GM19239 (cell line): ENCODE measurements around the gene BCL11A.

ENCODE experiments used
- DNase-seq: peaks from one replicate; pipeline ENCODE4 v3.0.0; 2011; ENCODE audit warnings: low spot score; ENCODE audit not compliant: insufficient read length
- FAIRE-seq: peaks from 2 replicates; lab custom pipeline; 2011; peaks lifted over from hg19 to GRCh38; lab: Jason Lieb, UNC

BCL11A gene

GRCh38 chr2:60474301-60474700 is 79.2 kb downstream of the BCL11A start:
- no peak for DNase-seq
- FAIRE-seq = no peak

DNA sequence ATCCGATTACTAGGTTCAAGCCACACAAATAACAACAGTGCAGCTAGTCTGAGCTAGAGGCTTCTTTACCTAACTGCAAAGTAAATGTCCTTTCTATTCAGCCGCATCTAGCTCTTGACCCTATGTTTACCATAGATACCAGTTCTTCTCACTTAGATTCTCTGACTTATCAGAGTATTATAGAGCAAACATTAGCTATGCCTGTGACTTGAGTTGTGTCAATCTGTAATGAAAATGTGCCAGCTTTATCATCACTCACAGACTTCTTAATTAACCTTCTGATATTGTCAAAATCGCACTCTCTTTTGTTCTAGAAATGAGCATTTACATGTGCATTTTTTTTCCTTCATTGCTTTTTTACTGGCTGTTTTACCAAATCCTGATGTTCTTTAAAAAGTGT is 79.9 kb downstream of the BCL11A start:
- DNase-seq (no peak), FAIRE-seq (no peak)

- FAIRE-seq = no peak
Measured at GRCh38 chr2:60472663-60473289, 80.7 kb downstream of the BCL11A start.

DNA sequence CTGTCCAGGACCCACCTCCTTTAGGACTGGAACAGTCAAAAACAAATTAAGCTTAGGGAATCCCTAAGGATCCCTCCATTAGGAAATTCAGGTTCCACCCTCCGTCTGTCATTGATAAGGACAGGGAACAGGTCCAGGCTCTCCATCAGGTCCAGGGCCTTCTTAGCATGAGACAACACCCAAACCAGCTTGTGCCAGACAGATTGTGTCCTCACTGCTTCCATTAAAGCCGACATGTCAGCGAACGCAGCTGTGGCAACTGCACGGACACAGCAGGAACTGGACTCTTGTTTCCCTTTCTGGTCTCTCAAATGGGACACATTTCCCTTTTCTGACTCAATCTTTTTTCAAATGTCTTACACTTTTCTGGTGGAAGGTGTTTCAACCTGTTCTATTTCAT is 81.4 kb downstream of the BCL11A start:
- FAIRE-seq (no peak), DNase-seq (no peak)

More at GRCh38 chr2:60472663-60473289, 80.7 kb downstream of the BCL11A start:
- DNase-seq = no peak

GRCh38 chr2:60470340-60470739 is 83.1 kb downstream of the BCL11A start:
- DNase-seq = no peak
- FAIRE-seq = no peak

DNA sequence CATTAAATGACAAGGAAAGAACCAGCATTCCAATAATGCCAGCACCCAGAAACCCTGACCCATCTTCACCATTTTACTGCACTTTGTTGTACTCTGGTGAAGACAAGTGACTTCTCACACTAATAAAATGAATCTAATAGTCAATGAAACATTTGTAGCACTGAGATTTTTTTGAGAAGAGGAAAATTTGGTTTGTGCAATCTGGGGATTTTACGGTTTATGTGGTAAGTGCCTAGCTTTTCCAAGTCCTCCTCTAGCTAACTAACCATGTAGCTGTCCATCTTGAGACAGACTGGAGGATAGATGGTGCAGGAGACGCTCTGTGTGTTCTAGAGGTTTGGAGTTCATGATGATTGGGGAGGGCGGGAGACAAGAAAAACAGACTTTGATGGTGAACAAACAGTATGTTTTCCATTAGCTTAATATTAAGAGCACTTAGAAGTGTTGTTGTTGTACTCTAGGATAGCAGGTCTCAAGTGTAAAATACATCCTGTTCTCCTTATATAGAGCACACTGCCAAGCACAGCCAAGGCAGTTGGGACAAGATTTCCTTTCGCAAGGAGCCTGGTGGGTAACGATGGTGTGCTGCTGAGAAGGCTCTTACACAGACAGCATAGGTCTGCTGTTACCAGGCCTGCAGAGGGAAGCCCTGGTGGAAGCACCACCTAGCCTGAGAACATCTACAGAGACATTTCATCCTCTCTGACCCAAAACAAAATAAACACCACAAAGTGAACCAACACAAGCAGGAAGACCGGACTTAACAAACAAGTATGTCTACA is 83.7 kb downstream of the BCL11A start:
- no peak for DNase-seq
- FAIRE-seq = no peak

DNA sequence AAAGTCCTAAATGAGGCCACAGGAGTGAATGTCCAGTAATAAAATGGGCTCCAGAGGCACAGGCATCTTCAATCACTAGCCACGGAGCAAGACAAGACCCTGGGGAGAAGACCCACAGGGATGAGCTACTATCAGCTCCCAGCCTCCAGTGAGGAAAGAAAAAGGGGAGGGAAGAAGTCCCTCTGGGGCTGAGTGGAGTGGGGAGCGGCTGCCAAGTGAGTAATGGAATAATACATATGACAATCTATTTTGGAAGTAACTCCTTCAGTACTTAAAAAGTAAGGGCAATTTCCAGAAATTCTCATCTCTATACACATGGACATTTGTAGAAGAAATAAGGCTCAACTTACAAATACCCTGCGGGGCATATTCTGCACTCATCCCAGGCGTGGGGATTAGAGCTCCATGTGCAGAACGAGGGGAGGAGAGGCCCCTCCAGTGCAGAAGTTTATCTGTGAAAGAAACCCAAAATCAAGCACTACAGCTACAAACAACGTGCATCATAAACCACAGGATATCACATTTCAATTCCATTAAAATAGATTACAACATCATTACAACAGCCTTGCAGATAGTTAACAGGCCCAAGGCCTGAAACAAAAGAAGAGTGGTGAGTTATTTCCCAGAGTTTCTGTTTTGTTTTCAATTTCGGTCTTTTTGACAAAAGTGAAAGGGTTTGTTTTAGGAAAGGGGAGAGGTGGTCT is 84.9 kb downstream of the BCL11A start:
- no peak for DNase-seq
- FAIRE-seq = no peak

DNA sequence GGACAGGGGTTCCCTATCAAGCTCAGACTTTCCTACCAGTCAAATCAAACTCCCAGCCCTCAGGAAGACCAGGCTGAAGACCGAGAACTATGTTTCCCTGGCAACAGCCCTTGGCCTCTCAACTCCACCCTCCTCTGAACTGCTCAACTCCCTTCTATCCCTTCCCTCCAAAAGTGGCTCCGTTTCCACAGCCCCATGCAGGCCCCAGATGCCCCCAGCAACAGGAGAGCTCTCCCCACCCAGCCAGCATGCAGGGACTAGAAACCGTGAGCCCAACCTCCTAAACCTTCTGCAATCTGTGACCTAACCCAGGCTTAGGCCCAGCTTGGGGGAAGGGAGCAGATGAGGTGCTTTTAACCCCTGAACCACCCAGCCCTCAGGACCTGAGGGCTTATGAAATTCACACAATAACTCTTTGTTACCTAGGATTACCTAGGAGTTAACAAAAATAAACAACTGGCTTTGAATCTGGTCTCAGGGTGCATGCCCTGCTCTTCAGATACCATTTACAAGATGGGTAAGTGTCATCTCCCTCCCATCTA is 87.2 kb downstream of the BCL11A start:
- DNase-seq (no peak), FAIRE-seq (no peak)

DNA sequence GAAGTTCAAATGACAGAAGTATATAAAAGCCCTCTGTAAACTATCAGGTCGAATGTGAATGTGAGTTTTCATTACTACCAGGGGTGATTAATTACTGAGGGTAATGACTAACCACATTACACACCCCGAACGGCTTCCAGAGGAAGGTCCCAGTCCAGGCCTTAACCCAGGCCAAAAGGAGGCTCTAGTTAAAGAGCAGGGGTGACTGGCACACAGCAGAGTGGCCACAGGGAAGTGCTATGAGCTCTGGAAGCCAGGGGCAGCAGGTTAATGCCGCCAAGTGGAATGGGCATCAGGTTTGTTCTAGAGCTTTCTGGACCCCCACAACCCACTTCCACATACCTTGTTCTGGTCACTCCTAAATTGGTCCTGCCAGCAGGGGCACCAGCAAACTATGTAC is 87.7 kb downstream of the BCL11A start:
- FAIRE-seq (no peak), DNase-seq (no peak)

DNA sequence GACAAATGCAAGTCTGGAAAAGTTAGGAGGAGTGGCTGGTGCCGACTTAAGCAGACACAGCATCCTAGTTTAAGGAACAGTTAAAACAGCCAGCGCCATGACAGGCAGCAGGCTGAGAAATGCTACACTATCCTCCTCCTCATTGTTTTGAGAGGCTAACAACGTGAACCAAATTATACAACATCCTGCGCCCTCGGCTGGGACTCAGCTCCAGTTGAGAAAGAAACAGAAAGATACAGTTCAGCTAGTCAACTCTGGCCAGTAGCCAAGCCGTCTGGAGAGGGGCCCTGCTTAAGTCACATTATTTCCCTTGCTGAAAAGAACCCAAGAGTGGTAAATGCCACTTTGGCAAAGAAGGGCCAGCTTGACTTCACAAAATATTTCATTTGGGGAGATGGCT is 90.2 kb downstream of the BCL11A start:
- FAIRE-seq (no peak), DNase-seq (no peak)

DNA sequence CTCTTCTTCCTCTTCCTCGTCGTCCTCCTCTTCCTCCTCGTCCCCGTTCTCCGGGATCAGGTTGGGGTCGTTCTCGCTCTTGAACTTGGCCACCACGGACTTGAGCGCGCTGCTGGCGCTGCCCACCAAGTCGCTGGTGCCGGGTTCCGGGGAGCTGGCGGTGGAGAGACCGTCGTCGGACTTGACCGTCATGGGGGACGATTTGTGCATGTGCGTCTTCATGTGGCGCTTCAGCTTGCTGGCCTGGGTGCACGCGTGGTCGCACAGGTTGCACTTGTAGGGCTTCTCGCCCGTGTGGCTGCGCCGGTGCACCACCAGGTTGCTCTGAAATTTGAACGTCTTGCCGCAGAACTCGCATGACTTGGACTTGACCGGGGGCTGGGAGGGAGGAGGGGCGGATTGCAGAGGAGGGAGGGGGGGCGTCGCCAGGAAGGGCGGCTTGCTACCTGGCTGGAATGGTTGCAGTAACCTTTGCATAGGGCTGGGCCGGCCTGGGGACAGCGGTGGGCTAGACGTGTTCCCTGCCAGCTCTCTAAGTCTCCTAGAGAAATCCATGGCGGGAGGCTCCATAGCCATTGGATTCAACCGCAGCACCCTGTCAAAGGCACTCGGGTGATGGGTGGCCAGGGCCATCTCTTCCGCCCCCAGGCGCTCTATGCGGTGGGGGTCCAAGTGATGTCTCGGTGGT is 91.9 kb downstream of the BCL11A start:
- FAIRE-seq (no peak), DNase-seq (no peak)

- no peak for DNase-seq
- FAIRE-seq = no peak
Measured at GRCh38 chr2:60460577-60461420, 92.7 kb downstream of the BCL11A start.

DNA sequence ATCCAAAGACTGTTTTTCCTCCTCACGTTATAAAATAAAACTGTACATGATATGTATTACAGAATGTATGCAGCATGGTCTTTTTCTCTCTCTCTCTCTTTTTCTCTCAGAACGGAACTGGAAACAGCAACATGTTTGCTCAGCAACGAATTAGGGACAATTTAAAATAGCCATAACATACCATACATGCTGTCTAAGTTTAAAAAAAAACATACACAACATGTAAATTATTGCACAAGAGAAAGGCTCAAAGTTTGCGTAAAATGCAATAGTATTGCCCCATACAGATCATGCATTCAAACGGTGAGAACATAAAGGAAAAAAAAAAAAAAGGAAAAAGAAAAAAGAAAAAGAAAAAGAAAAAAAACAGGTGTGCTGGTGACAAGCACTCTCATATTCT is 93.6 kb downstream of the BCL11A start:
- no peak for FAIRE-seq

DNA sequence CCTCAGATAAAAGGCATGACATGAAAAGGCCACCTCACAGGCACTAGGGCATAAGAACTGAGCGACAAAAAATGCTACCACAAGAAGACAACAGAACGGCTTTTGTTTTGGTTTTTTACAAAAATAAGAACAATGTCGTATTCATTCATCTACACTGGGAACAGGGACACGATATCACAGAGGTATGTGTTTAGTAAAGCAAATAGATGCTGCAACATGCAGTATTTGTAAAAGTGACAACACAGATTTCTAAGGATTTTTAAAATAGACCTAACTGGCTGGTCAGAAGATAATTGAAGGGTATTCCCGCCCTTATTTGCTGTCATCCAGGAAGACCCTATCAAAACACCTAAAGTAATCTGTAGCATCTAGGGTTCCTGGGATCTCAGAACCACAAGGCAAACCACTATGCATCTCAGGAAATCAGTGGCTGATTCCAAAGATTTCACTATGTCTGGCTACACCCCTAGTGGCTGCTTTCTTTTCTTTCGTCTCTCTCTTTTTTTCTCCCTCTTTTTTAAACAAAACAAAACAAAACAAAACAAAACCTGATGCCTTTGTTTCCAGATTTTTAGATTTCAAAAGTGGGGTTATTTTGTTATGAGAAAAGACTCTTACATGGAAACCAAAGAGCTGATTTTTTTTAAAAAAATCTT is 97.2 kb downstream of the BCL11A start:
- FAIRE-seq = no peak

More for the DNA sequence above, 93.6 kb downstream of the BCL11A start:
- DNase-seq = no peak

DNA sequence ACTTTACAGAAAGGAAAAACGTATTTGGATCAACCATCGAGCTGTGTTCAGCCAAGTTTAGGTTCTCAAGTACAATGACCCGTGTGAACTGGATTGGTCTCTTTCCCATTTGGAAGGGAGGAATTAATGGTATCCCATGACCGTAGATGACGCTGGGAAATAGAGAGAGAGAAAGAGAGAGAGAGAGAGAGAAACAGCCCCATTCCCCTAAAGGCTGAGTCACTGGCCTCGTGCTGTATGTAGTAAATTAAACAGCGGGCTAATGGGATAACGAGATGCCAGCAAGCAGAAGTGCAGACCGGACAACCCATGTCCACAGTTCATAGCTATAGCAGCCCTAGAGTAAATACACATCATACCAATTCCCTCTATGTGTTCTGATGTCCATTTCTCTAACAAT is 99.6 kb downstream of the BCL11A start:
- FAIRE-seq = no peak
- DNase-seq = no peak

More for the DNA sequence above, 97.2 kb downstream of the BCL11A start:
- no peak for DNase-seq

DNA sequence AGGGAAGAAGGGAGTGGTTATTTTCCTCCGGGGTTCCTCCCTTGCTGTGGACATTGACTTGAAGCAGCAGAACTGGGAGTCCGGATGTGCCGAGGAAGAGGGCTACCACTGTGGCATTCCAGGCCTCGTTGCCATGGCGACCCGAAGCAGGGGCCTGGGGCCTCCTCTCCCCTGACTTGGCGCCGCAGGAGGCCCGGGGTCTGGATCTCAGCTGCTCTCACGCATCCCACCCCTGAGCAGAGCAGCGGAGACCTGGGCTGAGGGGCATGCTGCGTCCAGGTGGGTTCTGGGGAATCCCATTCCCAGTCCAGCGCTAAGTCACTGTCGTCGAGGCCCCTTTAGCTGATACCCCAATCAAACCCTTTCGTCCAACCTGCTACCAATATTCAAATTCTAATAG is 100.2 kb downstream of the BCL11A start:
- DNase-seq = no peak
- FAIRE-seq = no peak

DNA sequence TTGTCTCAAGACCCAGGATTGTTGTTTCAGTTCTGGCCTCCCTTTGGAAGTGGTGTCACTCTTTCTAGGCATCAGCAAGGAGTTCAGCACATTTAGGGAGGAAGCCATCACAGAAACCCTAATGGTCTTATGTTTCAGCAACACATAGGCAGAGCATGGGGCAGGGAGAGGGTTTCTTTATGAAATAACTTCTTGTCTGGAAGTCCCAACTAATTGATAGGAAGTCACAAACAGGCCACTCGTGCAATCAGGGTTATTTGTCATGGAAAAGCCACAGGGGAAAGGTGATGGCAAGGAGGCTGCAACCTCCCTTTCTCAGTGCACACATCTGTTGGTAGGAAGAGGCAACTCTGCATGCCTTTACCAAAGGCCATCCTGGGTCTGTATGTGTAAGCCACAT is 103.0 kb downstream of the BCL11A start:
- DNase-seq (no peak), FAIRE-seq (no peak)

- DNase-seq = no peak
- FAIRE-seq = peak; percentile 72
Measured at GRCh38 chr2:60447943-60448342, 105.5 kb downstream of the BCL11A start.
